Measurements from ENCODE around the gene UCK2.
"Not testable (repeated sequence)": the region's sequence is repeated elsewhere in the genome, so short reads cannot be mapped to it uniquely, and the experiment has no call there.

Gene UCK2

DNA sequence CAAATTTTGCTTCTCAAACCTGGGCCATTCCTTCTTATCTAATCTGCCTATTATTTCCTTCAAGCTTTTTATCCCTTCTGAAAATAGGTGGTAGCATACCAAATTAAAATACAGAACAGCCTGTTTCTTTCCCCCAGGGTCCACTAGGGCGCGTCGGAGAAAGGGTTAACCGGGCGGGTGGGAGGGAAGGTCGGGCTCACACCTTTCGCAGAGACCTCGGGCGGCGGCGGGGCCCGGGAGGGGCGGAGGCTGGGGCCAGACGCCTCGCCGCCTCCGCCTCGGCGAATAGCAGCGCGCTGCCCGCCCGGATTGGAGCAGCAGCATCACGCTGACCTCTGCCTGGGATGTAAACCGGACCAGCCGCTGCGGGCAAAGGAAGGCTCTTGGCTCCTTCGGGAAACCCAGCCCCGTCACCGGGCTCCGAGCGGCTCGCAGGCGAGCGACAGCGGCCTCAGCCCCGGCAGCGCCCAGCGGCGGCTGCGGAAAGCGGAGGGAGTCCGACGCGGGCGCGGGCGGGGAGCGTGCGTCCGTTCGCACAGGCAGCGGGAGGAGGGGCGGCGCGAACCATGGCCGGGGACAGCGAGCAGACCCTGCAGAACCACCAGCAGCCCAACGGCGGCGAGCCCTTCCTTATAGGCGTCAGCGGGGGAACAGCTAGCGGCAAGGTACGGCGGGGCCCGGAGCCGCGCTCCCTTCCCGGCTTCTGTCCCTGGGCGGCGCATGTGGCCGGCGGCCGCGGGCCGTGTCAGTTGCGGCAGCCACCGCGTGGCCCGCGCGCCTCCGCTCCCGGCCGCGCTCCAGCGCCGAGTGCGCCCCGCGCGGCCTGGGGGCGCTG, at the start of gene UCK2:
Gene UCK2, plus strand, starts transcription at position 347 of the 835 bp plus-strand sequence. Its CDS starts 220 bp downstream, at position 567.
- peak within 1 kb of the TSS; percentile 95 for H3K4me3 ChIP-seq (replicated peaks; ENCODE audit: low read depth, low read length)
- DNase-seq (ENCODE audit: extremely low read depth, low read depth), result no peak
- TF ChIP-seq, protein P1, sequence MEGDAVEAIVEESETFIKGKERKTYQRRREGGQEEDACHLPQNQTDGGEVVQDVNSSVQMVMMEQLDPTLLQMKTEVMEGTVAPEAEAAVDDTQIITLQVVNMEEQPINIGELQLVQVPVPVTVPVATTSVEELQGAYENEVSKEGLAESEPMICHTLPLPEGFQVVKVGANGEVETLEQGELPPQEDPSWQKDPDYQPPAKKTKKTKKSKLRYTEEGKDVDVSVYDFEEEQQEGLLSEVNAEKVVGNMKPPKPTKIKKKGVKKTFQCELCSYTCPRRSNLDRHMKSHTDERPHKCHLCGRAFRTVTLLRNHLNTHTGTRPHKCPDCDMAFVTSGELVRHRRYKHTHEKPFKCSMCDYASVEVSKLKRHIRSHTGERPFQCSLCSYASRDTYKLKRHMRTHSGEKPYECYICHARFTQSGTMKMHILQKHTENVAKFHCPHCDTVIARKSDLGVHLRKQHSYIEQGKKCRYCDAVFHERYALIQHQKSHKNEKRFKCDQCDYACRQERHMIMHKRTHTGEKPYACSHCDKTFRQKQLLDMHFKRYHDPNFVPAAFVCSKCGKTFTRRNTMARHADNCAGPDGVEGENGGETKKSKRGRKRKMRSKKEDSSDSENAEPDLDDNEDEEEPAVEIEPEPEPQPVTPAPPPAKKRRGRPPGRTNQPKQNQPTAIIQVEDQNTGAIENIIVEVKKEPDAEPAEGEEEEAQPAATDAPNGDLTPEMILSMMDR (IDR thresholded peaks at IDR 0.05; ENCODE audit: low read depth, low read length, missing control alignments), result no peak

DNA sequence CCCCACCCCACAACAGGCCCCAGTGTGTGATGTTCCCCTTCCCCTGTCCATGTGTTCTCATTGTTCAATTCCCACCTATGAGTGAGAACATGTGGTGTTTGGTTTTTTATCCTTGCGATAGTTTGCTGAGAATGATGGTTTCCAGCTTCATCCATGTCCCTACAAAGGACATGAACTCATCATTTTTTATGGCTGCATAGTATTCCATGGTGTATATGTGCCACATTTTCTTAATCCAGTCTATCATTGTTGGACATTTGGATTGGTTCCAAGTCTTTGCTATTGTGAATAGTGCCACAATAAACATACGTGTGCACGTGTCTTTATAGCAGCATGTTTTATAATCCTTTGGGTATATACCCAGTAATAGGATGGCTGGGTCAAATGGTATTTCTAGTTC, 49.2 kb upstream of the UCK2 start:
- DNase-seq (ENCODE audit: extremely low read depth, low read depth); H3K4me3 ChIP-seq (replicated peaks; ENCODE audit: low read depth, low read length): not testable (repeated sequence)

DNA sequence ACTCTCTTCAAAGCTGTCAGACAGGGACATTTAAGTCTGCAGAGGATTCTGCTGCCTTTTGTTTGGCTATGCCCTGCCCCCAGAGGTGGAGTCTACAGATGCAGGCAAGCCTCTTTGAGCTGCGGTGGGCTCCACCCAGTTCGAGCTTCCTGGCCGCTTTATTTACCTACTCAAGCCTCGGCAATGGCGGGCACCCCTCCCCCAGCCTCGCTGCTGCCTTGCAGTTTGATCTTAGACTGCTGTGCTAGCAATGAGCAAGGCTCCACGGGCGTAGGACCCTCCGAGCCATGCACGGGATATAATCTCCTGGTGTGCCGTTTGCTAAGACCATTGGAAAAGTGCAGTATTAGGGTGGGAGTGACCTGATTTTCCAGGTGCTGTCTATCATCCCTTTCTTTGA, 43.9 kb upstream of the UCK2 start:
- H3K4me3 ChIP-seq (replicated peaks; ENCODE audit: low read depth, low read length); DNase-seq (ENCODE audit: extremely low read depth, low read depth): not testable (repeated sequence)

DNA sequence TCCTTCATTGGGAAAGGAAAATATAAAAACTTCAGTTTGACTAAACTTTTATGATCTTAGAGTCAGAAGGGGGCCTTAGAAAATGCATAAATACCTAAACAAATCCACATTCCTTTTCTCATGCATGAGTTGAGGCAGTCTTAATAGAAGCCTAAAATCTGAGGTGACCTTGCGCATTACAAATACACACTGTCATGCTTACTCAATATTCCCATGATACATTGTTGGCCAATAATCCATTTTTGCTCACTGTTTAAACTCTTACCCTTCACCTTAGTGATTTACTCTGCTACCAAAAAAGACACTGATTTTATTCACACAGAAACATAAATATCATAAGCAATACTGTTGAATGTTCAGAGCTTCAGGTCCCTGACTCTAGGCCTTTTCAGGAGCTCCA, 39.7 kb upstream of the UCK2 start:
- TF ChIP-seq, protein P1 (IDR thresholded peaks at IDR 0.05; ENCODE audit: low read depth, low read length, missing control alignments), result no peak
- DNase-seq (ENCODE audit: extremely low read depth, low read depth), result no peak
- H3K4me3 ChIP-seq (replicated peaks; ENCODE audit: low read depth, low read length), result no peak overlapping the region

DNA sequence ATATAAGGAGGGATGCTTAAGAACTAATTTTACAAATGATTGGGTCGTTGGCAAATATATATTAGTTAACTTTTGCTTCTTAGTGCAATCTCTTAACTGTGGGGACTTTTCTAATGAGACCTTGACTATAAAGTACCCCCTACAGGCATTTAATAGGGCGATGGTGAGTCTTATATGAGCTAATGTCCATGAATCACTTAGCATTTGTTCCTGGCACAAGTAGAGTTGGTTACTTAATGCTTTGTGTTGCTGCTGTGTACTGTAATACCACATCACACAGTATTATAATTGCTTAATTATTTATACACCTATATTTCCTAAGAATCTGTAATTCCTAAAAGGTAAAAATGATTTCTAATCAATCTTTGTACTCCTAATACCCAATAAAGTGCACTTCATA, 33.5 kb upstream of the UCK2 start:
- H3K4me3 ChIP-seq (replicated peaks; ENCODE audit: low read depth, low read length), result no peak overlapping the region
- TF ChIP-seq, protein P1 (IDR thresholded peaks at IDR 0.05; ENCODE audit: low read depth, low read length, missing control alignments), result no peak
- no peak for DNase-seq (ENCODE audit: extremely low read depth, low read depth)

DNA sequence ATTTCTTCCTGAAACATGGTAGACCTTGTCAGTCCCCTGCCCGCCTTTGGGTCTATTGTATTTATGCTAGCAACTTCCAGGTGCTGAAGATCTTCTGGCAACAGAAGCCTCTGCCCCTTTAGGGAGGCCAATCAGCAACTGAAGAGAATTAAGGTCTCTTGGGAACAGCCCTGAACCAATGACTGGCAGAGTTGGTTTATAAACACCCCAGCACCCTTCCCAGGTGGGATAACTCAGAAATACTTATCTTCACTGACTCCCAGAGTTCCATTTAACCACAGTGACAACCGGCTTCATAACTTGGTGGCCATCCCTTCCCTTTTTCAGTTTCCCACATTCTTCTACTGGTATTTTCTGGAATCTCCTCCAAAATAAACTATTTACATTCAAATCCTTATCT, 31.5 kb upstream of the UCK2 start:
- no peak for DNase-seq (ENCODE audit: extremely low read depth, low read depth)
- H3K4me3 ChIP-seq (replicated peaks; ENCODE audit: low read depth, low read length), result no peak overlapping the region
- TF ChIP-seq, protein P1 (IDR thresholded peaks at IDR 0.05; ENCODE audit: low read depth, low read length, missing control alignments), result no peak

DNA sequence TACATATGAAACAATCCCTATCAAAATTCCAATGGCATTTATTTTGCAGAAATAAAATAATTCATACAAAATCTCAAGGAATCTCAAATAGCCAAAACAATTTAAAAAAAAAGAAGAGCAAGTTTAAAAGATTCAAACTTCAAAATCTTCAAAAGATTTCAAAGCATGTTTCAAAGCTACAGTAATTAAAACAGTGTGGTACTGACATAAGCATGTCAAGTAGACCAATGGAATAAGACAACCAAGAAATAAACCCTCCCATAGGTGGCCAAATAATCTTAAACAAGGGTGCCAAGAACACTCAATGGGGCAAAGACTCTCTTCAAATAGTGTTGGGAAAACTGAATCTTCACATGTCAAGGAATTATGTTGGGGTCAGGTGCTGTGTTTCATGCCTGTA, 28.0 kb upstream of the UCK2 start:
- H3K4me3 ChIP-seq (replicated peaks; ENCODE audit: low read depth, low read length), result no peak overlapping the region
- TF ChIP-seq, protein P1 (IDR thresholded peaks at IDR 0.05; ENCODE audit: low read depth, low read length, missing control alignments), result no peak
- no peak for DNase-seq (ENCODE audit: extremely low read depth, low read depth)

DNA sequence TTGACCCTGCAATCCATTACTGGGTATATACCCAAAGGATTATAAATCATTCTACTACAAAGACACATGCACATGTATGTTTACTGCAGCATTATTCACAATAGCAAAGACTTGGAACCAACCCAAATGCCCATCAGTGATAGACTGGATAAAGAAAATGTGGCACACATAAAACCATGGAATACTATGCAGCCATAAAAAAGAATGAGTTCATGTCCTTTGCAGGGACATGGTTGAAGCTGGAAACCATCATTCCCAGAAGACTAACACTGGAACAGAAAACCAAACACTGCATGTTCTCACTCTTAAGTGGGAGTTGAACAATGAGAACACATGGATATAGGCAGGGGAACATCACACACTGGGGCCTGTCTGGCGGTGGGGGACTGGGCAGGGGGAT, 22.9 kb upstream of the UCK2 start:
- not testable (repeated sequence) for DNase-seq (ENCODE audit: extremely low read depth, low read depth); H3K4me3 ChIP-seq (replicated peaks; ENCODE audit: low read depth, low read length)
